Astrocyte of the cerebellum (primary cell): Measurements from ENCODE around the gene ZNF581.

Source experiments
- DNase-seq: peaks from one replicate; pipeline ENCODE4 v3.0.0-alpha.2; 2011; ENCODE audit warnings: low read depth
- H3K4me3 ChIP-seq: 2 replicates; pipeline ENCODE4 v1.5.1; 2011; ENCODE audit warnings: mild to moderate bottlenecking, low read depth, low read length, moderate library complexity
- in situ Hi-C: cut with HindIII; loops from 2 replicates; pipeline ENCODE4 v1.10.0; 2017; ENCODE audit warnings: low sequenced_read_pairs
- TF ChIP-seq, protein P1 (sequence below): IDR thresholded peaks from 2 replicates; pipeline ENCODE4 v1.5.1; 2012; ENCODE audit warnings: low read length, low read depth, moderate library complexity, mild to moderate bottlenecking; ENCODE audit errors: missing control alignments

Gene ZNF581

DNA sequence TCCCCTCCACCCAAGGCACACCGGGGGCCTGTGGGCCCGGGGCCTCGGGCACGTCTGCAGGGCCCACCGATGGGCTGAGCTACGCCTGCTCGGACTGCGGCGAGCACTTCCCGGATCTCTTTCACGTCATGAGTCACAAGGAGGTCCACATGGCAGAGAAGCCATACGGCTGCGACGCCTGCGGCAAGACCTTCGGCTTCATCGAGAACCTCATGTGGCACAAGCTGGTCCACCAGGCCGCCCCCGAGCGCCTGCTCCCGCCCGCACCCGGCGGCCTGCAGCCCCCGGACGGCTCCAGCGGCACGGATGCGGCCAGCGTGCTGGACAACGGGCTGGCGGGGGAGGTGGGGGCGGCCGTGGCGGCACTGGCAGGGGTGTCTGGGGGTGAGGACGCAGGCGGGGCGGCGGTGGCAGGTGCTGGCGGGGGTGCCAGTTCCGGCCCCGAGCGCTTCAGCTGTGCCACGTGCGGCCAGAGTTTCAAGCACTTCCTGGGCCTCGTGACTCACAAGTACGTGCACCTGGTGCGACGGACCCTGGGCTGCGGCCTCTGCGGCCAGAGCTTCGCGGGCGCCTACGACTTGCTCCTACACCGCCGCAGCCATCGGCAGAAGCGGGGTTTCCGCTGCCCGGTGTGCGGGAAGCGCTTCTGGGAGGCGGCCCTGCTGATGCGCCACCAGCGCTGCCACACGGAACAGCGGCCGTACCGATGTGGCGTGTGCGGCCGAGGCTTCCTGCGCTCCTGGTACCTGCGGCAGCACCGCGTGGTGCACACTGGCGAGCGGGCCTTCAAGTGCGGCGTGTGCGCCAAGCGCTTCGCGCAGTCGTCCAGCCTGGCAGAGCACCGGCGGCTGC, 27.7 kb upstream of the ZNF581 start:
- TF ChIP-seq, protein P1, sequence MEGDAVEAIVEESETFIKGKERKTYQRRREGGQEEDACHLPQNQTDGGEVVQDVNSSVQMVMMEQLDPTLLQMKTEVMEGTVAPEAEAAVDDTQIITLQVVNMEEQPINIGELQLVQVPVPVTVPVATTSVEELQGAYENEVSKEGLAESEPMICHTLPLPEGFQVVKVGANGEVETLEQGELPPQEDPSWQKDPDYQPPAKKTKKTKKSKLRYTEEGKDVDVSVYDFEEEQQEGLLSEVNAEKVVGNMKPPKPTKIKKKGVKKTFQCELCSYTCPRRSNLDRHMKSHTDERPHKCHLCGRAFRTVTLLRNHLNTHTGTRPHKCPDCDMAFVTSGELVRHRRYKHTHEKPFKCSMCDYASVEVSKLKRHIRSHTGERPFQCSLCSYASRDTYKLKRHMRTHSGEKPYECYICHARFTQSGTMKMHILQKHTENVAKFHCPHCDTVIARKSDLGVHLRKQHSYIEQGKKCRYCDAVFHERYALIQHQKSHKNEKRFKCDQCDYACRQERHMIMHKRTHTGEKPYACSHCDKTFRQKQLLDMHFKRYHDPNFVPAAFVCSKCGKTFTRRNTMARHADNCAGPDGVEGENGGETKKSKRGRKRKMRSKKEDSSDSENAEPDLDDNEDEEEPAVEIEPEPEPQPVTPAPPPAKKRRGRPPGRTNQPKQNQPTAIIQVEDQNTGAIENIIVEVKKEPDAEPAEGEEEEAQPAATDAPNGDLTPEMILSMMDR, result no peak
- no peak for DNase-seq
- no peak overlapping the region for H3K4me3 ChIP-seq
- in situ Hi-C loops, result loop anchor here (25.0 kb wide), 1 partner anchor 1153 kb away; the partner anchor contains the start of genes CDC42EP5 and LENG9

DNA sequence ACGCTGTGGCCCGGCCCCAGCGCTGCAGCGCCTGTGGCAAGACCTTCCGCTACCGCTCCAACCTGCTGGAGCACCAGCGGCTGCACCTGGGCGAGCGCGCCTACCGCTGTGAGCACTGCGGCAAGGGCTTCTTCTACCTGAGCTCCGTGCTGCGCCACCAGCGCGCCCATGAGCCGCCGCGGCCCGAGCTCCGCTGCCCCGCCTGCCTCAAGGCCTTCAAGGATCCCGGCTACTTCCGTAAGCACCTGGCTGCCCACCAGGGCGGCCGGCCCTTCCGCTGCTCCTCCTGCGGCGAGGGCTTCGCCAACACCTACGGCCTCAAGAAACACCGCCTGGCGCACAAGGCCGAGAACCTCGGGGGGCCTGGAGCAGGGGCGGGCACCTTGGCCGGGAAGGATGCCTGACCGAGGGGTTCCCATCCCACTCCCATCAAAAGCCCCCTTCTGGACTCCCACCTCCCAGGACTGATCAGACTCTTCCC, 27.0 kb upstream of the ZNF581 start:
- no peak for DNase-seq
- TF ChIP-seq, protein P1, result no peak
- no peak overlapping the region for H3K4me3 ChIP-seq
- in situ Hi-C loops, result loop anchor here (25.0 kb wide), 1 partner anchor 1154 kb away; the partner anchor contains the start of genes CDC42EP5 and LENG9

DNA sequence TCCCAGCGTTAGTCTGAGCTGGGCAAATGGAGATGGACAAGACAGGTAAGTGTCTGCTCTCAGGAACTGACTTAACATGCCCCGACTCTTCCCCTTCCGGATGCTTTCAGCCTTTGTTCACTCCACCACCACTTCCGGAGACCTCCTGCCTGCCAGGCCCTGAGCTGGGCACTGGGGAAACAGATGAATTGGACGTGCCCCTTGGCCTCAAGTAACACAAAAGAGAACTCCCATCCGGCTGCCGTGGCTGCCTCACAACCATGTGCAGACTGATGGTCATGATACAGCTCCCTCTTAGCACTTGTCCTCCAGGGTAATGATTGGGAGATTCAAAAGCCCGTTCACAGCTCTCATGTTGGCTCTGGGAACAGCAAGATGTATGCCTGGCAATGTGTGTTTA, 26.0 kb upstream of the ZNF581 start:
- no peak overlapping the region for H3K4me3 ChIP-seq
- in situ Hi-C loops, result loop anchor here (25.0 kb wide), 1 partner anchor 1155 kb away; the partner anchor contains the start of genes CDC42EP5 and LENG9
- no peak for DNase-seq

DNA sequence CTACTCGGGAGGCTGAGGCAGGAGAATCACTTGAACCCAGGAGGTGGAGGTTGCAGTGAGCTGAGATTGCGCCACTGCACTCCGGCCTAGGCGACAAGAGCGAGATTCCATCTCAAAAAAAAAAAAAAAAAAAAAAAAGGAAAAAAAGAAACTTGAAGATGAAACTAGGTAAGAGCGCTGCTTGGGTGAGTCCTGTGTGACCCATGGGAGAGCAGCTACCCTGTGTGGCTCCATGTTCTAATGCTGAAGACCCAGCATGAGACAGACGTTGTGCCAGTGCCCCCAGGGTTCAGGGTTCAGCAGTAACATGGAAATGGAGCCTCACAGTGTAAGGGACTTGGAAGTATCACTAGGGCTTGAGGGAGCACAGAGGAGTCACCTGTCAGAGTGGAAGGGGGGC, 25.0 kb upstream of the ZNF581 start:
- in situ Hi-C loops, result loop anchor here (25.0 kb wide), 1 partner anchor 1156 kb away; the partner anchor contains the start of genes CDC42EP5 and LENG9
- DNase-seq, result no peak
- no peak overlapping the region for H3K4me3 ChIP-seq
- TF ChIP-seq, protein P1, result no peak

More for the DNA sequence above, 26.0 kb upstream of the ZNF581 start:
- TF ChIP-seq, protein P1, result no peak

DNA sequence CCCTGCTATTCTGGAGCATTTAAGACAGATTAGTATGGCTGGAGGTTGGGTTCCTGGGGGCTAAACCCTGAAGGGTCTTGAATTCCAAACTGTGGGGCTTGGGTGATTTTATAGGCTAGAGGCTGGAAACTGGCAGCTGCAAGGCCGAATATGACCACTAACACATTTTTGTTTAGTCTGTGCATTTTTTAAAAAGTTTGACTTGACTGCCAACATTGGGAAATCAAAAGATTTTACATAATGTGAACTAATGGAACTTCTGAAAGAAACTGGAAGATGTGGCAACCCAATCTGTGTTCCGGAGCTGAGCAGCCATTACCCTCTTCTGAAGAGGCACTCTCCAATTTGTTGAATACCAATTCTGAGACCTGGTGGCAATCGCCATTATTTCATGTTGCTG, 24.2 kb upstream of the ZNF581 start:
- H3K4me3 ChIP-seq, result no peak overlapping the region
- TF ChIP-seq, protein P1, result no peak
- no peak for DNase-seq
- in situ Hi-C loops, result loop anchor here (25.0 kb wide), 1 partner anchor 1157 kb away; the partner anchor contains the start of genes CDC42EP5 and LENG9

DNA sequence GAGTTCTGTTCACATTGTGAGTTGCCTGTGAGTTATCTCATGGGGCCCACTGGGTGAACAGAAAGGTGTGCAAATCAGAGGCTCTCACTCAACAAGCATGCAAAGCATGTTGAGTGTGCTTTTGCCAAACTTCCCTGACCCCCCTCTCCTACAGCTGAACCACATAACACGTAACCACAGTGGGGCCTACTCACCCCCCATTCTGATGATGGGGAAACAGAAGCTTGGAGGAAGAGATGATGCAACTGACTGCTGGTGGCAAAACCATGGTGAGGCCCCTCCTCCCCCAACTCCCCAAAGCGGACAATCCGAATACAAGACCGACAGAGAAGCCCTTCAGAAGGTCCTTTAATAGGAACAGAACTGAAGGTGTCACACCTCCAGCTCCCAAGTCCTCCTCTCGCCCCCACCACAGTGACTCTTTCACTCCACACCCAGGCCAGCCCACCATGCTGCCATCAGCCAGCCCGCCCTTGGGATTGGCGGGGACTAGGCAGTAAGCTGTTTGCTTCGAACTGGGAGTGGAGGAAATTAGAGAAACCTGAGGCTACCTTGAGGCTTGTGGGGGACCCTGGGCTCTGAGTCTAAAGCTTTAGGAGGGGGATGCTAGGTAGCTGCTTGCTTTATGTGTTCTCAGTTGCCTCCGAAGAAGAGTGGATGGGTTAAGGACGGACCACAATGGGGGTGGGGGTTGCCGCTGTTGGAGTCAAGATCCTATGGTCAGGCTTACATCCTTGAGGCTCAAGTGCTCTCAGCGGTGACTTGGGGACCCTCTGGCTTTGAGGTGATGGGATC, 22.8 kb upstream of the ZNF581 start:
- in situ Hi-C loops, result loop anchor here (5.0 to 25.0 kb wide), 2 partner anchors 108 to 1158 kb away; partner anchors contain the start of genes CDC42EP5 and LENG9
- DNase-seq, result no peak
- TF ChIP-seq, protein P1, result no peak

More for the DNA sequence above, 22.8 kb upstream of the ZNF581 start:
- no peak overlapping the region for H3K4me3 ChIP-seq
